NCI-H2081 treated with DMSO at 0.1 percent for 48 hours (cell line): ENCODE data around the gene NYNRIN.
"Not testable (repeated sequence)": the region's sequence is repeated elsewhere in the genome, so short reads cannot be mapped to it uniquely, and the experiment has no call there.

Experiments
- DNase-seq: peaks from one replicate; lab custom pipeline; 2025; lab: John Stamatoyannopoulos, UW

The NYNRIN gene

DNA sequence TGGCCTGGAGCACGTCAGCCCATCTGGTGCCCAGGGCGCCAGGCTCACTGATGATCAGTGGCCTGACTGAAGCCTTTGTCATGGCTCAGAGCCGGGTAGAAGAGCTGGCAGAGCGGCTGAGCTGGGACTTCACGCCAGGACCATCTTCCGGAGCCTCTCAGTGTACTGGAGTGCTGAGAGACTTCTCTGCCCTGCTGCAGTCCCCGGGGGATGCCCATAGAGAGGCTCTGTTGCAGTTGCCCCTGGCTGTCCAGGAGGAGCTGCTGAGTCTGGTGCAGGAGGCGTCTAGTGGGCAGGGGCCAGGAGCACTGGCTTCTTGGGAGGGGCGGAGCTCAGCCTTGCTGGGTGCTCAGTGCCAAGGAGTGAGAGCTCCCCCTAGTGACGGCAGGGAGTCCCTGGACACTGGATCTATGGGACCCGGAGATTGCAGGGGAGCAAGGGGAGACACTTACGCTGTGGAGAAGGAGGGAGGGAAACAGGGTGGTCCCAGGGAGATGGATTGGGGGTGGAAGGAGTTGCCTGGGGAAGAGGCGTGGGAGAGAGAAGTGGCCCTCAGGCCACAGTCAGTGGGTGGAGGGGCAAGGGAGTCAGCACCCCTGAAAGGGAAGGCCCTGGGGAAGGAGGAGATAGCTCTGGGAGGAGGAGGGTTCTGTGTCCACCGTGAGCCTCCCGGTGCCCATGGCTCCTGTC is 32.9 kb downstream of the NYNRIN start:
- DNase-seq = no peak

DNA sequence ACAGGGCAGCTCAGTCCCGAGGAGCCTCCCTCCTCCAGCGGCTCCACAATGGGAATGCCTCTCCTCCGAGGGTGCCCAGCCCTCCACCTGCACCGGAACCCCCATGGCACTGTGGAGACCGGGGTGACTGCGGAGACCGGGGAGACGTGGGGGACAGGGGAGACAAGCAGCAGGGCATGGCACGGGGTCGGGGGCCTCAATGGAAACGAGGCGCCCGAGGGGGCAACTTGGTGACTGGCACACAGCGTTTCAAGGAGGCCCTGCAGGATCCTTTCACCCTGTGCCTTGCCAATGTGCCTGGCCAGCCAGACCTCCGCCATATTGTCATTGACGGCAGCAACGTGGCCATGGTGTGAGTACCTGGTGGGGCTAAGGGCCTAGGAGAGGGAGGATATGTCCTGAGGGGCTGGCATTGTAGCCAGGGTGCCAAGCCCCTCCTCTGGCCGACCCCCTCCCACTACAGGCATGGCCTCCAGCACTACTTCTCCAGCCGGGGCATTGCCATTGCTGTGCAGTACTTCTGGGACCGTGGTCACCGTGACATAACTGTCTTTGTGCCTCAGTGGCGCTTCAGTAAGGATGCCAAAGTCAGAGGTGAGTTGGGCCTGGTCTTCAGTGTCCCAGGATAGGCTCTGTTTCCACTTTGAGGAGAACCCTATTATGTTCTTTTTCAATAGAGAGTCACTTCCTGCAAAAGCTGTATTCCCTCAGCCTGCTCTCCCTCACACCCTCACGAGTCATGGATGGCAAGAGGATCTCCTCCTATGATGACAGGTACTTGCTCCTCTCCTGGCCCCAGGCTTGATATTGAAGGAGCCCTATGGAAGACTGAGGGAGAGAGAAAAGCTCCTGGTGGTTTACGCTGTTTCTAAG is 33.7 kb downstream of the NYNRIN start:
- DNase-seq = no peak

DNA sequence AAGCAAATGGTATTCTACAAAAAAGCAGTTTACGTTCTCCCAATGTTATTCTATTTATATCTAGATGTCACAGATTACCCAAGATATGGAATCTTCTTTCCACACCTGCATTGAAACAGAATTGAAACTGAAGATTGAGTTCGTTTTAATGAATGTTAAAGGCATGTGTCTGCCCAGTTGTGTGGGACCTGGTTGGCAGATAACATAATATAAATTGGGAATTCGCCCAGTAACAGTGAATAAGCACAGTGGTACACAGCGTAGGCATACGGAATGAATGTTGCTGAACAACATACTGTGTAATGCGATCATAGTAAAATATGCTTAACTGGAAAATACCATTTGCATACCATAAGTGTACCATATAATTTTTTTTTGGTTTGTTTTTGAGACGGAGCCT is 35.2 kb downstream of the NYNRIN start:
- DNase-seq = no peak

DNA sequence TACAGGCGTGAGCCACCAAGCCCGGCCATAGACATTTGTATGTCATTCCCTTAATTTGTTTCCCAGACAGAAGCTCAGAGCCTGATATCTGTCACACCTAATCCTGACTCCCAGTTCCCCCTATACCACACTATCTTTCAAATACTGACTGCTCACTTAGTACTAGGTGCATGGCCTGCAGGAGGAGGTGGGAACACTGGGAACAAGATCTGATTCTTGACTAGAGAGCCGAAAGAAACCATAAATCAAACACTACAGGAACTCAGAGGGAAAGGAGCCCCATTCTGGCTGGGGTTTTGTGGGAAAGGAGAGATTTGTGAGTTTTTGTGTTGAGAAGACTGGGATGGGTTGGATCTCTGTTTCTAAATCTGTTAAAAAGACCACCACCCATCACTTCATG is 35.9 kb downstream of the NYNRIN start:
- DNase-seq = no peak

DNA sequence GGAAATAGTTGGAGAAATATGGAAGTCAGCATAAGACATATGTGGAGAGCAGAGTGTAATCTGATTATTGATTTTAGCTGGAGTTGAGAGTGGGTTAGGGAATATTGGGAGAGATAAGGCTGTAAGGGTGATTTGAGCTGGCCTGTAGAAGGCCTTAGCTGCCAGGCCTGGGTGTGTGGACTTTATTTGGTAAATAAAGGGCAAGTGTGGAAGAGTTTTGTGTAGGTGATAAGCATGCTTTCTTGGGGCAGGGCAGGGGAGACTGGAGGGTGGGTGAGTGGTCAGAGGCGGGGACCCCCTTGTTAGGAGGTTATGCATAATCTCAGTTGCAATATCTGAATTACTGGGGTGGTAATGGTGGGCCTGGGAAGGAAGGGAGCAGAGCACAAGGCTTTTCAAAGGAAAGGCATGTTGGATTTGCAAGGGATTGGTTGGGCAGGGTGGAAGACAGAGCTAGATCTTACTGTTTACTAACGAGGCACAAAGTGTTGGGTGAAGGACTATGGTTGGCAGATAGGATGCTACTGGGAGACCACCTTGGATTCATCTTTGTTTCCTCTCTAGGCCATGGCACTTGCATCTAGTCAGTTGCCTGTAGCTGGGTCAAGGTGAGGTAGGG is 36.5 kb downstream of the NYNRIN start:
- no peak for DNase-seq

DNA sequence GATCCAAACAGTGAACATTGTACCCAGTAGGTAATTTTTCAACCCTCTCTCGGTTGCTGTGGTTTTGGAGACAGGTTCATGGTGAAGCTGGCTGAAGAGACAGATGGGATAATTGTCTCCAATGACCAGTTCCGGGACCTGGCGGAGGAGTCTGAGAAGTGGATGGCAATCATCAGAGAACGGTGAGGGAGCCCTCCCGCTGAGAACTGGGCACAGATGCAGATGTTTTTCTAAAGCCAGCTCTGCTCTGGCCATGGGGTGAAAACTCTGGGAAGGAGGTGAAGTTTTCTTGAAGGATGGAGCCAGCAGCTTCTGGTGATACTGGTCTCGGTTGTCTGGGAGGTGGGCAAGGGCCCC is 37.2 kb downstream of the NYNRIN start:
- DNase-seq = no peak

DNA sequence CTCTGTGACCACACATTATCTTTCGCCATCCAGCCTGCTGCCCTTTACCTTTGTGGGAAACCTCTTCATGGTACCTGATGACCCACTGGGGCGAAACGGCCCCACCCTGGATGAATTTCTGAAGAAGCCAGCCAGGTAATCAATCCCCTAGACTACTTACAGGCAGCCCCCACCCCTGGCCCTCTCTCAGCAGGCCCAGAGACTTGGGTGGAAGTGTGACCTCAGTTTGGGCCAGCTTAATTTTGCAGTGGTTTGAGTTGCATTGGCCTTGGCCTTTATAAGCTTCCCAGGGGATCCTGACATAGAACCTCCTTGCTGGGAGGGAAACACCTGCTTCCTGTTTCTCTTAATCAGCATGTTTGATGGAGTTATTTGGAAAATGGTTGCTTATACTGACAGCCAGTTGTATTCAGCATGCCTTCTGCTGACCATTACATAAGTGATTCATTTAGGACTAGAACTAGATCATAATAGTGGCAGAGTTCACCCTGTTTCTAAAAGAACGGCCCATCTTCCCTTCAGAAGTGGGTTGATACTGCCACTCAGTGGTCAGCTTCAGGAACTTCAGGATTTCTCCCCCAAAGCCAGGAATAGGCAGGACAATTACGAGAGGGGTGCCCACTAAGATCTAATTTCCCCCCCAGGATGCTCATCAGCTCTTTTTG is 37.7 kb downstream of the NYNRIN start:
- DNase-seq = no peak

DNA sequence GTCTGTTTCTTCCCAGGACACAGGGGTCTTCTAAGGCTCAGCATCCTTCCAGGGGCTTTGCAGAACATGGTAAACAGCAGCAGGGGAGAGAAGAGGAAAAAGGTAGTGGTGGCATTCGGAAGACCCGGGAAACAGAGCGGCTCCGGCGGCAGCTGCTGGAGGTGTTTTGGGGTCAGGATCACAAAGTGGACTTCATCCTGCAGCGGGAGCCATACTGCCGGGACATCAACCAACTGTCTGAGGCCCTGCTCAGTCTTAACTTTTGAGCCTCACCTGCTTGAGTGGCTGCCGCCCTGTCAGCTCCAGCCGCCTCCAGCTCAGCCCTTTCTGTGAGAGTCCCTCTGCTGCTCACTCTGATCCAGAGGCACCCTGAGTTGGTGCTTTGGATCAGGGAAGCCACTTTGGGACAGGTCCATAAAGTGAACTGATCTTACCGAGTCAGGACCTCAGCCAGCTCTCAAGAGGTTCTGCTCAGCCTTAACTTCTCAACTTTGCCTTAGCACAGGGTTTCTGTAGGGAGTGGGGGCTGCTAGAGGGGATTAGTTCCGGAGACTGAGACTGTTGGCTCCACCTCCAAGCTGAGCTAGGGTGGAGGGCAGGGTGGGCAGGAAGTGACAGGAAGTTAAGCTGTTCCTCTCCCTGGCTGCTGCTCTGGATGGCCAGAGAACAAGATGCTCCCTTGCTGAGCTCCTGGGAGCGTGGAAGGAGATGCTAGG is 38.4 kb downstream of the NYNRIN start:
- DNase-seq = no peak

DNA sequence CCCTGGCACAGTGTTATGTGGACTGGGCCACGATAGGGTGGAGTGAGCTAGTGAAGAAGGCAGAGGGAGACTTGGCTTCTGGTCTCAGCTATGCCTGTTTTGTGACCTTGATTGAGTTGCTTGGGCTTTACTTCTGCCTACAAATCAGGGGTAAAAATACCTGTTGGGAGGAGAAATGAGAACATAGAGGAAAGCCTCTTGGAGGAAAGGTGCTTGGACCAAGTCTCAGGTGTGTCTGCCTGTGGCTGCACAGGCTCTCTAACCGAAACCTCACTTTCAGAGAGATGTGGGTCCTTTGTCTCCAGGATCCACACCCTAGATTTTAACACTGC is 38.9 kb downstream of the NYNRIN start:
- no peak for DNase-seq

DNA sequence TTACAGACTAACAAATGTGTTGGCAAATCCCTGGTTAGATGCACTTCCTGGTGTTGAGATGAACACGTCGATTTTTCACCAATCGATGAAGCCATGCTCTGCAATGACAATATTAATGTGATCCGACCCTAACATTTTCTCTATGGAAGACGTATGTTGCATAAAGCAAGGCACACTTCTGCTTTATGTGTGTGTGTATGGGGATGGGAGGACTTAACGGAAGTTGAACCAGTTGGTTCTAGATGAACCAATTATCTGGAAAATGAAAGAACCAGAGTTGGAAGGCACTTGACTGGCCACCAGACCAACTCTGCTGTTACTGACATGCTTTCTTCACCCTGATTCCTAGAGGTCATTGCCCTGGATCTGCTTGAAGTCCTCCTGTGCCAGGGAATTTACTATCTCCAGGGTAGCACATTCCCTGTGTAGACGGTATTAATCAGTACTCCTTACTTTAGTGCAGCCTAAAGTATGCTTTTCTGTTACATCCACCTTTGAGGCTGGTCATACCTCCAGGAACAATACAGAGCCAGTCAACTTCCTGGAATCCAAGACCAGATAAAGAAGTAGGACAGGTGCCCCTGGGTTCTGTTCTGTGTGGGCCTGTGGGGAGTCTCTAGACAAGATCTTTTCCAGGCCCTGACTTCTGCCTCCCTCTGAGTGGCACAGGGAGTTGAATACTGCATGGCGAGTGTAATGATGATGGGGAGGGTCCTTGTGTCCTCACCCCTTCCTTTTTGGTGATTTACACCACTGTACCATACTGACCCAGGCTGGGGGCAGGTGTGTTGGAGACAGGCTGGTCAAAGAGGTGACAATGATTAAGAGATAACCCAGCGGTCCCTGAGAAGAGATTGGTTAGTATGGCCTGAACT is 39.7 kb downstream of the NYNRIN start:
- no peak for DNase-seq

DNA sequence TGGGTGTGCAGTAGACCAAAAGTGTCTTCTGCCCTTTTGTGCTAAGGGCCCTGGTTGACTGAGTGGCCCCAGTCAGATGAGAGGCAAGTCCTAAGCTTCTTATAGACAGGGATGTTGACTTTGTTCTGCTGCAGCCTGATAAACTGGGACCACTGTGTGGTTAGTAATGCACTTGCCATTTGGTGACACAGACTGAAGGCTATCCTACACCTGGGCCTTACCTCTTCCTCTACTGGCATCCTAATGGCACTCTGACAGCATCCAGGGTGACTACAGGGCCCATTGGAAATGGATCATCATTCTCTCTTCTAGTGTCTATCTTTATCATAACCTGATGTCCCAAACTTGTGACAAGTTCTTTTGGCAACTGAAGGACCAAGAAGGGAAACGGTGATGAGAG is 40.5 kb downstream of the NYNRIN start:
- DNase-seq = no peak

DNA sequence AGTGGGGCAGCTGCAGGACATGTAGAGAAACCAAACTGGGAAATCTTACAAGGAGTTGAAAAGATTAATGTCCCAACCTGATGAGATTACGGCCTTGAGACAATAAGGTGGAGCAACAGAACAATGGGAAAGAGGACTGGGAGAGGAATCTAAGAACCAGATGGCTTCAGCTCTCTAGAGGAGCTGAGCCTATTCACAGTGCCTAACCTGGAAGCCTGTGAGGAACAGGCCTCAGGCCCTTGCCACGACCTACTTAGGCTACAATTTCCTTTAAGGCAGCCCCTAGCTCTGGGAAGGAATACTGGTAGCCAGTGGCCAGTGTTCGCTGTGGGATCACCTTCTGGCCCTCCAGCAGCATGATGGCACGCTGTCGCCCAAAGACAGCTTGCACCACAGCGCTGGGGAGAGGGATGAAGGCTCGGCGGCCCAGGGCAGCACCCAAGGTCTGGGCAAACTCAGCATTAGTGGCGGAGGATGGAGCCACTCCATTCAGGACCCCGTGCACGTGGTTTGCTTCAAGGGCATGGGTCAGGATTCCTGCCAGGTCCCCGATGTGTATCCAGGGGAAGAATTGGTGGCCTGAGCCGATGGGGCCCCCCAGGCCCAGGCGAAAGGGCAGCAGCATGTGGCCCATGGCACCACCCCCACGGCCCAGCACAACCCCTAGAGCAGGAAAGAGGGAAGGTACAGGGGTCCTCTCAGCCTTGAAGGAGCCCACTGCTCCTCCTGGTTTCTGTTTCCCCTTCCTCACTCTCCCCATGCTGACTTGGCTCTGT is 41.2 kb downstream of the NYNRIN start:
- DNase-seq = no peak

DNA sequence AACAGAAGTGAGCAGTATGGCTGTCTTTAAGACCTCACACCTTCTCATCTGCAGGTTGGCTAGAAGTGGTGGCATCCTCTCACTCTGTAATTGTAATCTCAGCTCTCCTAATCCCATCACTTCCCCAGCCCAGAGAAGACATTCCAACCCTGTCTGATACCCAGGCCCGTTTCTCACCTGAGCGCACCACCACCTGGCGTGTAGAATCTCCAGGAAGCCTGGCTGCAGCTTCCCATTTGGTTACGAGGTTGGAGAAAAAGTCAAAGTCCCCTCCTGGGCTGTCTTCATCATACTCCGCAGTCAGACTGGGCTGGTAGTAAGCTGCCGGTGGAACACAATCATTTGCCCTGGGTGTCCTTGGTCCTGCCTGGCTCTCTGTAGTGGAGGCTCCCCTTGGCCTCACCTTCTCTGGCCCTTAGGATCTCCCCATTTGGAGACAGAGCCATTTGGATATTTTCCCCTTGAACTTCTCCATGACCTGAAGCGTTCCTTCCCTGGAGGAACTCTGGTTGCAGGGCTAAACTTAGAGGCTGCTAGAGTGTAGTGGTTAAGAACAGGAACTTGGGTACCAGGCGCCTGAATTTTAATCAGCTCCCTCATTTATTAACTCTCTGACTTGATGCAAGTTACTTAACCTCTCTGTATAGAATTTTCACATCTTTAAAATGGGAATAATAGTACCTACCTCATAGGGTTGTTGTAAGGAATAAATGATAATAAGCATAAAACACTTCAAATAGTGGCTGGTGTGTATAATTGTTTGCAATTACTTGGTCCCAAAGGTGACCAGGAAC is 42.0 kb downstream of the NYNRIN start:
- no peak for DNase-seq

DNA sequence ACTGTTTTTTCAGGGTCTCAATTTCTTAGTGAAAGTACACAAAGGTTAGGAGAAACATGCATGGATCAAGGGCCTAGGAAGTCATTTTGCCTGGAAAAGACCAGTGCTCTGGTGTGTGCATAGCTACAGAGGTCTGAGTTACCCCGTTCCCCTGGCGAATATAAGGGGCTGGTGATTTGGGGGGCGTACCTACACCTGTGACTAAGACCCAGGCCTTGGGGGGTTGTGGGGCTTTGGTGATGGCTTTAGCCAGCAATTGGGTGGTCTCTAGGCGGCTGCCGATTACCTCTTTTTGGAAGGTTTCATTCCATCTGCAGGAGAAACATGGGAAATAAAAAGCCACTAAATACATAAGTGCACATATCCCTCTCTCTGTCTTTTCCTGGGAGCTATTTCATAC is 42.7 kb downstream of the NYNRIN start:
- no peak for DNase-seq

DNA sequence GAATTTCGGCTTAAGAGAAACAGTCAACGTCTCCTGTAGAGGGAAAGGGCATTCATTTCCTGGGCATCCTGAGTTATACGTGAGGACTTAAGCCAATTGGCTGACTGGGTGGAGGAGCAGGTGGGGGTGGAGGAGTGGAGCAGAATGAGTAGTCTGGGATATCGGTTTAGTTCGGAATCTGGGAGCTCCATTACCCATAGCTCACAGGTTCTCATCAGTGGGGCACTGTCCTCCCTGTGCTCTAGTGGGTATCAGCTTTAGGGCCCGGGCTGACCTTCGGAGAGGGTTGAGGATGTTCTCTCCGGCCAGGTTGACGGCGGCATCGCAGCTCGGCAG is 43.1 kb downstream of the NYNRIN start:
- DNase-seq = no peak

DNA sequence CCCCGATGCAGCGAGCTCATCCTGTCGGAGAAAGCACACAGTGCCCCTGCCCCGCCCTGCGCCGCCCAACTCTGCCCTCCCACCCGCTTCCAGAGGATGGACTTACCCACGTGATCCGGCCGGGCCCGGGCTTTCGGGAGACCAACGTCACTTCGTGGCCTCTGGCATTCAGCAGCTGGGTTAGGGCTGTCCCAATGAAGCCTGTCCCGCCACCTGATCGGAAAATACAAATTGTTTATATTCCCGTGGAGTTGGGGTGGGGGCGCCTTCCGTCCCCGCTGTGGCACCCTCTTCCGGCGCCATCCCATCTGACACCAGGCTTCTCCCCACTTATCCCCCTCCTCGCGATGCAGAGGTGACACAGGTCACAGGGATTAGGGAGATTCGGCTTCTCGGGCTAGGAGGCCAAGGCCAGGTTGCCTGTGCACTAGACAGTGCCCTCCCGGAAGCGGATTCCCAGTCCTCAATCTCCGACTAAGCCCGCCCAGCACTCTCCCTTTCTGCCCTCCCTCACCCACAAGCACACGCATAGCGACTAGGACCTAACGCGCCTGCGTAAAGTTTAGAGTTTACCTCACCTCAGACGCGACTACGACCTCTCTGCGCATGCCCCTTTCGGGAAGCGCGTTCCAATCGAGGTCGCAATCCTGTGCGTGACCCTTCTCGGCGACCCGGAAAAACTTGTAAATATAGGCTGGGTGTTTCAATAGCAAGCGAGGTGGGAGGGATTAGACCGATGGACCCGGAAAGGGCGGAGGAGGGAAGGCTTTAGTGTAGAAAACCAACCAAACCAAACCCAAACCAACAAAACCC is 43.6 kb downstream of the NYNRIN start, which contains the start of gene SDR39U1:
SDR39U1 (minus strand) TSS at position 537 of the 813 bp plus-strand sequence; CDS start at position 530, 7 bp downstream.
- peak; percentile 97 for DNase-seq

DNA sequence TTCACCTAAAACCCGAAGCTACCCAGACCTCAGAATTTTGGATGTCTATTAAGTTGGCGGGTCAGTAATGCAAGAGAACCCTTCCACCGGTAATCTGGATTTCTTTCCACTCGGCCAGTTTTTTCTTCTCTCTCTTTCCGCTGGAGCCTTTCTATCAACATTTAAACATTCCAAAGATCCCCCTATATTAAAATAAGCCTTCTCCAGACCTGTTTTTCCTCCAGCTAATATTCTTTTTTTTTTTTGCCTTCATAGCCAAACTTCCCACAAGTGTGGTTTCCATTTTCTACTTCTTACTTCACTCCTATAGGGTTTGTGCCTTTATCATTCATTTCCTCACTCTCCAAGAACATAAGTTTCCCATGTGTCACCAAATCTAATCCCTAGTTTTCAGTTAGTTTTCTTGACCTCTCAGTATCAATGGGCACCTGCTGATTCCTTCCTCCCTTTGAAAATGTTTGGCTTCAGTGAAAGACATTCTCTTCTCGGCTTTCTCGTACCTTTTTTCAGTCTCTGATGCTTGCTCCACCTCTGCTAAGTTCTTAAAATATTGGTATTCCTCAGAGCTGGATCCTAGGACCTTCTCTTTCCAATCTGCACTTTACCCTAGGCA is 44.4 kb downstream of the NYNRIN start:
- DNase-seq = no peak

DNA sequence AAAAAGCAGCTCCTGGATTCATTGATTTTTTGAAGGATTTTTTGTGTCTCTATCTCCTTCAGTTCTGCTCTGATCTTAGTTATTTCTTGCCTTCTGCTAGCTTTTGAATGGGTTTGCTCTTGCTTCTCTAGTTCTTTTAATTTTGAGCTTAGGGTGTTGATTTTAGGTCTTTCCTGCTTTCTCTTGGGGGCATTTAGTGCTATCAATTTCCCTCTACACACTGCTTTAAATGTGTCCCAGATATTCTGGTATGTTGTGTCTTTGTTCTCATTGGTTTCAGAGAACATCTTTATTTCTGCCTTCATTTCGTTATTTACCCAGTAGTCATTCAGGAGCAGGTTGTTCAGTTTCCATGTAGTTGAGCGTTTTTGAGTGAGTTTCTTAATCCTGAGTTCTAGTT is 52.0 kb downstream of the NYNRIN start:
- not testable (repeated sequence) for DNase-seq
